ENCODE data around the gene PHACTR1. TPM values are rescaled to one million over a fixed set of nuclear protein-coding genes. Genes with fewer than 3 reads are reported as not detected.

Gene PHACTR1
- total RNA-seq, 1 experiment from 2014 or later = 15.5 TPM

DNA sequence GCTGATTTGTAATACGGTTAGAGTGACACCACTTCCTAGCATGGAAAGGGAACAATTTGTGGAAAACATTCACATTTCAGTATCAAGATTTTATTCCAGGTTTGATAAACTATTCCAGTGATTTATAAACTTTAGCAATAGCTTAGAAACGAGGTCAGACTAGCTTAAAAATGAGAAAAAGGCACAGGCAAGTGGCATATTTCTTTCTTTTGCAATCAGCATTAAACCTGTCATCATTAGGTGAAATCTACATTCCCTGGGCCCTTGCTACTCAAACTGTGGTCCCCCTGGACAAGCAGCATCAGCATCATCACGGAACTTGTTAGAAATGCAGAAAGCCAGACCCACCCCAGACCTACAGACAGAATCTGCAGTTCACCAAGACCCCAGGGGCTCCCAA, 581.9 kb downstream of the PHACTR1 start (continued):
- TF ChIP-seq, protein P1, sequence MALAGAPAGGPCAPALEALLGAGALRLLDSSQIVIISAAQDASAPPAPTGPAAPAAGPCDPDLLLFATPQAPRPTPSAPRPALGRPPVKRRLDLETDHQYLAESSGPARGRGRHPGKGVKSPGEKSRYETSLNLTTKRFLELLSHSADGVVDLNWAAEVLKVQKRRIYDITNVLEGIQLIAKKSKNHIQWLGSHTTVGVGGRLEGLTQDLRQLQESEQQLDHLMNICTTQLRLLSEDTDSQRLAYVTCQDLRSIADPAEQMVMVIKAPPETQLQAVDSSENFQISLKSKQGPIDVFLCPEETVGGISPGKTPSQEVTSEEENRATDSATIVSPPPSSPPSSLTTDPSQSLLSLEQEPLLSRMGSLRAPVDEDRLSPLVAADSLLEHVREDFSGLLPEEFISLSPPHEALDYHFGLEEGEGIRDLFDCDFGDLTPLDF (CRISPR knock-in tag; IDR thresholded peaks at IDR 0.05) = no peak
- TF ChIP-seq NFYB (CRISPR knock-in tag; conservative IDR thresholded peaks at IDR 0.05; ENCODE audit: low read depth) (no peak), NFATC4 (CRISPR knock-in tag; IDR thresholded peaks at IDR 0.05) (no peak)
- TF ChIP-seq, protein P2, sequence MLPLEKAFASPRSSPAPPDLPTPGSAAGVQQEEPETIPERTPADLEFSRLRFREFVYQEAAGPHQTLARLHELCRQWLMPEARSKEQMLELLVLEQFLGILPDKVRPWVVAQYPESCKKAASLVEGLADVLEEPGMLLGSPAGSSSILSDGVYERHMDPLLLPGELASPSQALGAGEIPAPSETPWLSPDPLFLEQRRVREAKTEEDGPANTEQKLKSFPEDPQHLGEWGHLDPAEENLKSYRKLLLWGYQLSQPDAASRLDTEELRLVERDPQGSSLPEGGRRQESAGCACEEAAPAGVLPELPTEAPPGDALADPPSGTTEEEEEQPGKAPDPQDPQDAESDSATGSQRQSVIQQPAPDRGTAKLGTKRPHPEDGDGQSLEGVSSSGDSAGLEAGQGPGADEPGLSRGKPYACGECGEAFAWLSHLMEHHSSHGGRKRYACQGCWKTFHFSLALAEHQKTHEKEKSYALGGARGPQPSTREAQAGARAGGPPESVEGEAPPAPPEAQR (CRISPR knock-in tag; IDR thresholded peaks at IDR 0.05) = no peak

DNA sequence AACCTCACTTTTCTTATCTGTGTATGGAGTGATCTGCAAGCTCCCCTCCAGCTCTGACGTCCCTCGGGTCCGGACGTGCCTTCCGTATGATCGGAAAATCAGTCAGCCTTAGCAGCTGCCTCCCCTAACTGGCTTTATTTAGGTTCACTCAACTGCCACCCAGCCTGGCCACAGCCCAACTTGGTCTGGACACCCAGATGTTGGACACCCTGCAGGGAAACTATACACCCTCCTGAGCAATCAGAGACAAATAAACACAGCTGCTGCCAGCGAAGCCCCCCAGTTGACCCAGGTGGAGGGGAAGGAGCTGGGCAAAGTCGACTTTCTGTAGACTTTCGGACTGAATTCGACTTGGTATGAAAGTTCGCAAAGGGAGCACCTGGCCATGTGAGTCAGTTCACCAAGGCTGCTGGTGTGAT, 582.8 kb downstream of the PHACTR1 start:
- Mint-ChIP-seq H3K4me3 (no peak overlapping the region), H3K27ac (peak overlapping the region; percentile 32; the same call in 1 of the 2 replicates), H3K36me3 (peaks cover 39% of the 10 kb centered on the region), H3K4me1 (peaks cover 4% of the 10 kb centered on the region), H3K27me3 (ENCODE audit: low read depth) (no peaks in the 10 kb centered on the region; the same call in 1 of the 2 replicates), H3K9me3 (no peaks in the 10 kb centered on the region)
- ChIA-PET POLR2A (no interaction called here), CTCF (interaction anchor here (0.8 kb wide), 1 partner anchor 110 kb away, joined by 4 read pairs; no protein-coding TSS in a partner anchor)
- no peak for ATAC-seq
- no peak for DNase-seq (ENCODE audit: low spot score)
- TF ChIP-seq E2F5 (CRISPR knock-in tag; IDR thresholded peaks at IDR 0.05) = no peak
- no peak for TF ChIP-seq SMAD4 (CRISPR knock-in tag; IDR thresholded peaks at IDR 0.05)
- no peak for TF ChIP-seq JUN (CRISPR knock-in tag; IDR thresholded peaks at IDR 0.05)
- no peak for TF ChIP-seq ZBTB43 (CRISPR knock-in tag; IDR thresholded peaks at IDR 0.05)
- TF ChIP-seq CBFB (CRISPR knock-in tag; IDR thresholded peaks at IDR 0.05; ENCODE audit: low read depth) = no peak
- TF ChIP-seq NR3C1 (CRISPR knock-in tag; conservative IDR thresholded peaks at IDR 0.05; ENCODE audit: low read depth) = no peak
- TF ChIP-seq, protein P3, sequence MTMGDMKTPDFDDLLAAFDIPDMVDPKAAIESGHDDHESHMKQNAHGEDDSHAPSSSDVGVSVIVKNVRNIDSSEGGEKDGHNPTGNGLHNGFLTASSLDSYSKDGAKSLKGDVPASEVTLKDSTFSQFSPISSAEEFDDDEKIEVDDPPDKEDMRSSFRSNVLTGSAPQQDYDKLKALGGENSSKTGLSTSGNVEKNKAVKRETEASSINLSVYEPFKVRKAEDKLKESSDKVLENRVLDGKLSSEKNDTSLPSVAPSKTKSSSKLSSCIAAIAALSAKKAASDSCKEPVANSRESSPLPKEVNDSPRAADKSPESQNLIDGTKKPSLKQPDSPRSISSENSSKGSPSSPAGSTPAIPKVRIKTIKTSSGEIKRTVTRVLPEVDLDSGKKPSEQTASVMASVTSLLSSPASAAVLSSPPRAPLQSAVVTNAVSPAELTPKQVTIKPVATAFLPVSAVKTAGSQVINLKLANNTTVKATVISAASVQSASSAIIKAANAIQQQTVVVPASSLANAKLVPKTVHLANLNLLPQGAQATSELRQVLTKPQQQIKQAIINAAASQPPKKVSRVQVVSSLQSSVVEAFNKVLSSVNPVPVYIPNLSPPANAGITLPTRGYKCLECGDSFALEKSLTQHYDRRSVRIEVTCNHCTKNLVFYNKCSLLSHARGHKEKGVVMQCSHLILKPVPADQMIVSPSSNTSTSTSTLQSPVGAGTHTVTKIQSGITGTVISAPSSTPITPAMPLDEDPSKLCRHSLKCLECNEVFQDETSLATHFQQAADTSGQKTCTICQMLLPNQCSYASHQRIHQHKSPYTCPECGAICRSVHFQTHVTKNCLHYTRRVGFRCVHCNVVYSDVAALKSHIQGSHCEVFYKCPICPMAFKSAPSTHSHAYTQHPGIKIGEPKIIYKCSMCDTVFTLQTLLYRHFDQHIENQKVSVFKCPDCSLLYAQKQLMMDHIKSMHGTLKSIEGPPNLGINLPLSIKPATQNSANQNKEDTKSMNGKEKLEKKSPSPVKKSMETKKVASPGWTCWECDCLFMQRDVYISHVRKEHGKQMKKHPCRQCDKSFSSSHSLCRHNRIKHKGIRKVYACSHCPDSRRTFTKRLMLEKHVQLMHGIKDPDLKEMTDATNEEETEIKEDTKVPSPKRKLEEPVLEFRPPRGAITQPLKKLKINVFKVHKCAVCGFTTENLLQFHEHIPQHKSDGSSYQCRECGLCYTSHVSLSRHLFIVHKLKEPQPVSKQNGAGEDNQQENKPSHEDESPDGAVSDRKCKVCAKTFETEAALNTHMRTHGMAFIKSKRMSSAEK (CRISPR knock-in tag; IDR thresholded peaks at IDR 0.05; ENCODE audit: borderline replicate concordance) = no peak
- no peak for TF ChIP-seq ZNF138 (CRISPR knock-in tag; conservative IDR thresholded peaks at IDR 0.05)
- no peak for TF ChIP-seq NFE2L1 (CRISPR knock-in tag; IDR thresholded peaks at IDR 0.05)
- TF ChIP-seq ETV6 (CRISPR knock-in tag; IDR thresholded peaks at IDR 0.05) = no peak
- TF ChIP-seq, protein P4, sequence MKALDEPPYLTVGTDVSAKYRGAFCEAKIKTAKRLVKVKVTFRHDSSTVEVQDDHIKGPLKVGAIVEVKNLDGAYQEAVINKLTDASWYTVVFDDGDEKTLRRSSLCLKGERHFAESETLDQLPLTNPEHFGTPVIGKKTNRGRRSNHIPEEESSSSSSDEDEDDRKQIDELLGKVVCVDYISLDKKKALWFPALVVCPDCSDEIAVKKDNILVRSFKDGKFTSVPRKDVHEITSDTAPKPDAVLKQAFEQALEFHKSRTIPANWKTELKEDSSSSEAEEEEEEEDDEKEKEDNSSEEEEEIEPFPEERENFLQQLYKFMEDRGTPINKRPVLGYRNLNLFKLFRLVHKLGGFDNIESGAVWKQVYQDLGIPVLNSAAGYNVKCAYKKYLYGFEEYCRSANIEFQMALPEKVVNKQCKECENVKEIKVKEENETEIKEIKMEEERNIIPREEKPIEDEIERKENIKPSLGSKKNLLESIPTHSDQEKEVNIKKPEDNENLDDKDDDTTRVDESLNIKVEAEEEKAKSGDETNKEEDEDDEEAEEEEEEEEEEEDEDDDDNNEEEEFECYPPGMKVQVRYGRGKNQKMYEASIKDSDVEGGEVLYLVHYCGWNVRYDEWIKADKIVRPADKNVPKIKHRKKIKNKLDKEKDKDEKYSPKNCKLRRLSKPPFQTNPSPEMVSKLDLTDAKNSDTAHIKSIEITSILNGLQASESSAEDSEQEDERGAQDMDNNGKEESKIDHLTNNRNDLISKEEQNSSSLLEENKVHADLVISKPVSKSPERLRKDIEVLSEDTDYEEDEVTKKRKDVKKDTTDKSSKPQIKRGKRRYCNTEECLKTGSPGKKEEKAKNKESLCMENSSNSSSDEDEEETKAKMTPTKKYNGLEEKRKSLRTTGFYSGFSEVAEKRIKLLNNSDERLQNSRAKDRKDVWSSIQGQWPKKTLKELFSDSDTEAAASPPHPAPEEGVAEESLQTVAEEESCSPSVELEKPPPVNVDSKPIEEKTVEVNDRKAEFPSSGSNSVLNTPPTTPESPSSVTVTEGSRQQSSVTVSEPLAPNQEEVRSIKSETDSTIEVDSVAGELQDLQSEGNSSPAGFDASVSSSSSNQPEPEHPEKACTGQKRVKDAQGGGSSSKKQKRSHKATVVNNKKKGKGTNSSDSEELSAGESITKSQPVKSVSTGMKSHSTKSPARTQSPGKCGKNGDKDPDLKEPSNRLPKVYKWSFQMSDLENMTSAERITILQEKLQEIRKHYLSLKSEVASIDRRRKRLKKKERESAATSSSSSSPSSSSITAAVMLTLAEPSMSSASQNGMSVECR (CRISPR knock-in tag; IDR thresholded peaks at IDR 0.05; ENCODE audit: borderline replicate concordance) = no peak
- no peak for TF ChIP-seq HMGA2 (CRISPR knock-in tag; IDR thresholded peaks at IDR 0.05)
- no peak for TF ChIP-seq TP53 (CRISPR knock-in tag; IDR thresholded peaks at IDR 0.05)
- no peak for TF ChIP-seq MAX (CRISPR knock-in tag; IDR thresholded peaks at IDR 0.05)

Measured in WTC11 (cell line).